Endothelial cell of umbilical vein (primary cell): ENCODE measurements around the gene FGFR1OP2. TPM values are rescaled to one million over a fixed set of nuclear protein-coding genes. Genes with fewer than 3 reads are reported as not detected.

Experiments used
- BruUV-seq: library from RNA; stranded (reverse); fragments of 400-500 nt; replicated peaks from 2 replicates; lab custom pipeline; 2021; lab: Mats Ljungman, UMichigan
- CTCF ChIA-PET: fragments of 300-600, 350-600 bp; sonication (Branson Sonifier 250); formaldehyde crosslinking; loops from one replicate; lab custom pipeline; 2021; ENCODE audit warnings: antibody characterized with exemption, inconsistent platforms; lab: Charles Lee
- POLR2A ChIA-PET: fragments of 300-600, 350-600 bp; sonication (Branson Sonifier 250); formaldehyde crosslinking; loops from one replicate; lab custom pipeline; 2021; ENCODE audit warnings: antibody characterized with exemption, inconsistent platforms; lab: Charles Lee
- DNase-seq: peaks from one replicate; pipeline ENCODE4 v3.0.0-alpha.2; 2011; ENCODE audit warnings: low read depth, low spot score
- FAIRE-seq: peaks from 2 replicates; lab custom pipeline; 2011; peaks lifted over from hg19 to GRCh38; lab: Jason Lieb, UNC
- H2AFZ ChIP-seq: 2 replicates; pipeline ENCODE4 v1.6.0; 2012; ENCODE audit warnings: low read depth, low read length, control low read depth, inconsistent platforms
- H3K27ac ChIP-seq: 2 replicates; pipeline ENCODE4 v1.5.1; 2011; ENCODE audit warnings: low read depth, mild to moderate bottlenecking, control low read depth, low read length, moderate library complexity; ENCODE audit not compliant: insufficient read depth
- H3K27me3 ChIP-seq, 2 experiments: 2 replicates each; pipeline versions ENCODE4 v1.6.0 to v1.6.1; 2011; ENCODE audit warnings: low read length in 2 of 2, mixed read lengths in 1 of 2; ENCODE audit not compliant: control insufficient read depth in 2 of 2, insufficient read depth in 2 of 2
- H3K36me3 ChIP-seq, 2 experiments: 2 replicates in 1 of 2; 3 replicates in 1 of 2; pipeline ENCODE4 v1.5.1; 2011; ENCODE audit warnings: low read length in 2 of 2, mild to moderate bottlenecking in 1 of 2, moderate library complexity in 1 of 2; ENCODE audit not compliant: control insufficient read depth in 2 of 2, insufficient read depth in 2 of 2; ENCODE audit errors: extremely low read depth in 1 of 2
- H3K4me1 ChIP-seq: 3 replicates; pipeline ENCODE4 v1.5.1; 2011; ENCODE audit warnings: mild to moderate bottlenecking, low read length; ENCODE audit not compliant: control insufficient read depth, insufficient read depth; ENCODE audit errors: extremely low read depth
- H3K4me2 ChIP-seq: 2 replicates; pipeline ENCODE4 v1.6.1; 2011; ENCODE audit warnings: low read length, control low read depth, mixed read lengths; ENCODE audit not compliant: insufficient read depth
- H3K4me3 ChIP-seq, 3 experiments: fragments of 200-600 bp in 1 of 3; sonication (generic), shearing (Covaris generic) in 1 of 3; replicated peaks in 1 of 3; 2 replicates each; pipeline ENCODE4 v1.5.1; 2011 to 2016; ENCODE audit warnings: control low read depth in 3 of 3, low read length in 3 of 3, mild to moderate bottlenecking in 2 of 3, inconsistent platforms in 1 of 3, low read depth in 1 of 3, moderate library complexity in 1 of 3; ENCODE audit not compliant: insufficient read depth in 1 of 3
- H3K79me2 ChIP-seq: 2 replicates; pipeline ENCODE4 v1.6.0; 2012; ENCODE audit warnings: low read length, inconsistent platforms; ENCODE audit not compliant: control insufficient read depth, insufficient read depth
- H3K9ac ChIP-seq: replicated peaks from 2 replicates; pipeline ENCODE3; 2011; ENCODE audit warnings: low read length, control low read depth; ENCODE audit not compliant: insufficient read depth; ENCODE audit errors: extremely low read depth
- H3K9me1 ChIP-seq: replicated peaks from 3 replicates; pipeline ENCODE4 v1.6.0; 2011; ENCODE audit warnings: mild to moderate bottlenecking, low read length; ENCODE audit not compliant: control insufficient read depth, insufficient read depth; ENCODE audit errors: extremely low read depth
- H3K9me3 ChIP-seq: replicated peaks from 2 replicates; pipeline ENCODE4 v1.5.1; 2012; ENCODE audit warnings: low read length, inconsistent platforms; ENCODE audit not compliant: control insufficient read depth, insufficient read depth
- H4K20me1 ChIP-seq: replicated peaks from 2 replicates; pipeline ENCODE3; 2011; ENCODE audit warnings: mild to moderate bottlenecking, low read length; ENCODE audit not compliant: control insufficient read depth, insufficient read depth; ENCODE audit errors: extremely low read depth
- CTCF ChIP-seq, 2 donors: IDR thresholded peaks; 1 replicate in 1 of 2; 2 replicates in 1 of 2; pipeline ENCODE4 v1.5.1; 2011; ENCODE audit warnings: low read length in 2 of 2, mild to moderate bottlenecking in 2 of 2, moderate library complexity in 2 of 2, control low read depth in 1 of 2, inconsistent platforms in 1 of 2, low read depth in 1 of 2; ENCODE audit not compliant: insufficient read depth in 1 of 2; ENCODE audit errors: extremely low read depth in 1 of 2
- EZH2 ChIP-seq: IDR thresholded peaks from 2 replicates; pipeline ENCODE4 v1.6.1; 2012; ENCODE audit warnings: borderline replicate concordance, low read depth, mild to moderate bottlenecking, moderate library complexity, low read length, inconsistent platforms; ENCODE audit not compliant: severe bottlenecking
- FOS ChIP-seq: IDR thresholded peaks from 2 replicates; pipeline ENCODE4 v1.6.1; 2011; ENCODE audit warnings: mild to moderate bottlenecking, low read length, moderate library complexity, borderline replicate concordance; ENCODE audit not compliant: insufficient read depth
- GATA2 ChIP-seq: IDR thresholded peaks from 2 replicates; pipeline ENCODE4 v1.7.0; 2011; ENCODE audit warnings: low read depth, mild to moderate bottlenecking, moderate library complexity, mixed read lengths, low read length; ENCODE audit not compliant: insufficient read length, insufficient read depth
- JUN ChIP-seq: IDR thresholded peaks from 2 replicates; pipeline ENCODE4 v1.6.1; 2011; ENCODE audit warnings: borderline replicate concordance, low read depth; ENCODE audit not compliant: insufficient read length, insufficient read depth
- MAX ChIP-seq: IDR thresholded peaks from 2 replicates; pipeline ENCODE4 v1.6.1; 2011; ENCODE audit not compliant: insufficient read depth, insufficient read length
- MYC ChIP-seq: IDR thresholded peaks from one replicate; pipeline ENCODE4 v1.6.1; 2011; ENCODE audit warnings: mild to moderate bottlenecking, low read depth, low read length
- POLR2A ChIP-seq: IDR thresholded peaks from 2 replicates; pipeline ENCODE4 v1.6.1; 2012; ENCODE audit warnings: low read depth, mild to moderate bottlenecking, control low read depth, low read length
- POLR2AphosphoS5 ChIP-seq: IDR thresholded peaks from 2 replicates; pipeline ENCODE4 v1.6.1; 2012; ENCODE audit warnings: low read depth, mild to moderate bottlenecking, control low read depth, low read length, moderate library complexity; ENCODE audit not compliant: insufficient read depth
- dilution Hi-C: fragments of 300-500 bp; cut with MboI; formaldehyde crosslinking; loops from one replicate; pipeline ENCODE4 v1.15.0; 2019; ENCODE audit warnings: low sequenced_read_pairs; ENCODE audit not compliant: extremely low pct_ligation_motif_present
- intact Hi-C: fragments of 100-400 bp; cut with micrococcal nuclease; formaldehyde crosslinking; loops from one replicate; pipeline ENCODE4 v1.10.0; 2022
- polyA plus RNA-seq, 4 experiments: library from polyadenylated mRNA; depleted of rRNA in 3 of 4; stranded (reverse) in 3 of 4; unstranded in 1 of 4; fragments of >200 nt; gene quantifications; 2 replicates each; pipeline versions ENCODE4 v1.2.1 to v1.2.3, GENCODE V29; 2011 to 2012; ENCODE audit warnings: missing spikeins in 1 of 4
- total RNA-seq: library from RNA; stranded (reverse); gene quantifications from 2 replicates; pipeline ENCODE4 v1.2.3, GENCODE V29; 2021

The FGFR1OP2 gene
- total and polyA plus RNA-seq, 2 donors (not counting 3 experiments of a cell fraction or from before 2014, with no cell fraction given): 22.7 to 49.3 TPM

GRCh38 chr12:26970136-26970535 is 31.9 kb downstream of the FGFR1OP2 start:
- Histone ChIP-seq H3K9ac (no peak overlapping the region), H3K4me1 (no peaks in the 10 kb centered on the region), H3K9me1 (no peaks in the 10 kb centered on the region), H3K4me2 (no peak overlapping the region), H3K4me3 (no peak overlapping the region), H4K20me1 (no peaks in the 10 kb centered on the region), H3K27ac (no peak overlapping the region), H2AFZ (no peak overlapping the region), H3K79me2 (no peaks in the 10 kb centered on the region), H3K9me3 (no peaks in the 10 kb centered on the region), H3K27me3 (no peaks in the 10 kb centered on the region), H3K36me3 (peaks cover 0 to 17% of the 10 kb centered on the region in 2 experiments)
- FAIRE-seq (no peak), DNase-seq (no peak)
- dilution Hi-C loops: no loop called here
- CTCF ChIA-PET: interaction anchor here (1.6 kb wide), 1 partner anchor 8 kb away, joined by 3 read pairs; no protein-coding TSS in a partner anchor
- POLR2A ChIA-PET: no interaction called here
- no peak for TF ChIP-seq FOS
- no peak for TF ChIP-seq MAX
- no peak for TF ChIP-seq EZH2
- TF ChIP-seq JUN: no peak
- TF ChIP-seq GATA2: no peak
- no peak for TF ChIP-seq MYC
- TF ChIP-seq POLR2A: no peak
- TF ChIP-seq POLR2AphosphoS5: no peak
- TF ChIP-seq CTCF (IDR thresholded peaks at IDR 0.05; ENCODE audit: extremely low read depth in 1 of 2, insufficient read depth in 1 of 2, low read depth in 1 of 2, low read length in 2 of 2): no peak
- BruUV-seq: no TSS peak
- intact Hi-C loops: no loop called here
